Measurements from ENCODE around the gene EDIL3.

The EDIL3 gene

GRCh38 chr5:84292788-84293653, 91.7 kb downstream of the EDIL3 start:
- H3F3A ChIP-seq (ENCODE audit: insufficient read depth, low read length), result no peaks in the 10 kb centered on the region
- H4K20me1 ChIP-seq (ENCODE audit: insufficient read depth, low read length), result no peaks in the 10 kb centered on the region
- no peak overlapping the region for H3K9ac ChIP-seq (ENCODE audit: low read length)

GRCh38 chr5:84292000-84292642, 92.6 kb downstream of the EDIL3 start:
- Histone ChIP-seq H3K79me2 (ENCODE audit: low read length) (no peaks in the 10 kb centered on the region), H3K4me3 (ENCODE audit: low read length) (no peak overlapping the region), H3K9me3 (replicated peaks; ENCODE audit: insufficient read depth, low read length) (no peaks in the 10 kb centered on the region), H3K4me2 (ENCODE audit: low read depth, low read length) (no peak overlapping the region), H3K36me3 (replicated peaks; ENCODE audit: insufficient read depth, low read length) (no peaks in the 10 kb centered on the region), H4K20me1 (ENCODE audit: insufficient read depth, low read length) (no peaks in the 10 kb centered on the region), H3K4me1 (ENCODE audit: low read length) (no peaks in the 10 kb centered on the region), H3K9ac (ENCODE audit: low read length) (no peak overlapping the region), H3K27ac (ENCODE audit: low read length) (no peak overlapping the region), H3K9me2 (replicated peaks; ENCODE audit: insufficient read depth, low read length) (no peaks in the 10 kb centered on the region), H2AFZ (ENCODE audit: low read length) (no peak overlapping the region), H3F3A (ENCODE audit: insufficient read depth, low read length) (no peaks in the 10 kb centered on the region), H3K27me3 (replicated peaks; ENCODE audit: insufficient read depth, low read length) (no peaks in the 10 kb centered on the region)
- no peak for DNase-seq
- TF ChIP-seq CTCF (IDR thresholded peaks at IDR 0.05; ENCODE audit: low read length) (no peak), EZH2 (optimal IDR thresholded peaks at IDR 0.05; ENCODE audit: low read depth, low read length) (no peak), EZH2phosphoT487 (IDR thresholded peaks at IDR 0.05; ENCODE audit: low read length) (no peak)

More at GRCh38 chr5:84292788-84293653, 91.7 kb downstream of the EDIL3 start:
- Histone ChIP-seq H3K36me3 (replicated peaks; ENCODE audit: insufficient read depth, low read length) (no peaks in the 10 kb centered on the region), H3K4me3 (ENCODE audit: low read length) (no peak overlapping the region), H3K79me2 (ENCODE audit: low read length) (no peaks in the 10 kb centered on the region), H3K4me2 (ENCODE audit: low read depth, low read length) (no peak overlapping the region), H3K27me3 (replicated peaks; ENCODE audit: insufficient read depth, low read length) (no peaks in the 10 kb centered on the region), H2AFZ (ENCODE audit: low read length) (no peak overlapping the region), H3K4me1 (ENCODE audit: low read length) (no peaks in the 10 kb centered on the region), H3K27ac (ENCODE audit: low read length) (no peak overlapping the region), H3K9me3 (replicated peaks; ENCODE audit: insufficient read depth, low read length) (no peaks in the 10 kb centered on the region), H3K9me2 (replicated peaks; ENCODE audit: insufficient read depth, low read length) (no peaks in the 10 kb centered on the region)
- TF ChIP-seq EZH2 (optimal IDR thresholded peaks at IDR 0.05; ENCODE audit: low read depth, low read length) (no peak), CTCF (IDR thresholded peaks at IDR 0.05; ENCODE audit: low read length) (no peak), EZH2phosphoT487 (IDR thresholded peaks at IDR 0.05; ENCODE audit: low read length) (no peak)
- DNase-seq, result no peak

GRCh38 chr5:84290673-84291072, 94.0 kb downstream of the EDIL3 start:
- Histone ChIP-seq H3K36me3 (replicated peaks; ENCODE audit: insufficient read depth, low read length) (no peaks in the 10 kb centered on the region), H3K27ac (ENCODE audit: low read length) (no peak overlapping the region), H3K79me2 (ENCODE audit: low read length) (no peaks in the 10 kb centered on the region), H3K9me3 (replicated peaks; ENCODE audit: insufficient read depth, low read length) (no peaks in the 10 kb centered on the region), H3F3A (ENCODE audit: insufficient read depth, low read length) (no peaks in the 10 kb centered on the region), H3K4me1 (ENCODE audit: low read length) (no peaks in the 10 kb centered on the region), H3K9me2 (replicated peaks; ENCODE audit: insufficient read depth, low read length) (no peaks in the 10 kb centered on the region), H4K20me1 (ENCODE audit: insufficient read depth, low read length) (no peaks in the 10 kb centered on the region), H3K4me3 (ENCODE audit: low read length) (no peak overlapping the region), H3K4me2 (ENCODE audit: low read depth, low read length) (no peak overlapping the region), H2AFZ (ENCODE audit: low read length) (no peak overlapping the region), H3K27me3 (replicated peaks; ENCODE audit: insufficient read depth, low read length) (no peaks in the 10 kb centered on the region), H3K9ac (ENCODE audit: low read length) (no peak overlapping the region)
- TF ChIP-seq EZH2 (optimal IDR thresholded peaks at IDR 0.05; ENCODE audit: low read depth, low read length), result no peak
- TF ChIP-seq EZH2phosphoT487 (IDR thresholded peaks at IDR 0.05; ENCODE audit: low read length), result no peak
- no peak for TF ChIP-seq CTCF (IDR thresholded peaks at IDR 0.05; ENCODE audit: low read length)
- no peak for DNase-seq
